AG10803 (cell line): Measurements from ENCODE around the gene CAMKMT.

Experiments used
- DNase-seq: peaks from one replicate; pipeline ENCODE4 v3.0.0; 2010; ENCODE audit warnings: low read depth
- H3K4me3 ChIP-seq: 2 replicates; pipeline ENCODE4 v1.5.1; 2011; ENCODE audit warnings: mild to moderate bottlenecking, low read length, control low read depth
- CTCF ChIP-seq: conservative IDR thresholded peaks from 2 replicates; pipeline ENCODE4 v1.5.1; 2011; ENCODE audit warnings: mild to moderate bottlenecking, low read length, control low read depth, inconsistent platforms

Gene CAMKMT

GRCh38 chr2:44747794-44748193 is 386.0 kb downstream of the CAMKMT start:
- DNase-seq = no peak
- H3K4me3 ChIP-seq = no peak overlapping the region
- TF ChIP-seq CTCF = no peak

- no peak for TF ChIP-seq CTCF
- no peak for DNase-seq
- H3K4me3 ChIP-seq = no peak overlapping the region
These were observed 390.2 kb downstream of the CAMKMT start for GRCh38 chr2:44751754-44752479.

- H3K4me3 ChIP-seq = no peak overlapping the region
- TF ChIP-seq CTCF = no peak
- DNase-seq = no peak
These were observed 391.0 kb downstream of the CAMKMT start for GRCh38 chr2:44752761-44753160.

- TF ChIP-seq CTCF = no peak
- DNase-seq = peak; percentile 85
These were observed 392.0 kb downstream of the CAMKMT start for GRCh38 chr2:44753552-44754285.

GRCh38 chr2:44758591-44758990 is 396.8 kb downstream of the CAMKMT start:
- no peak overlapping the region for H3K4me3 ChIP-seq
- no peak for TF ChIP-seq CTCF
- no peak for DNase-seq

More at GRCh38 chr2:44753552-44754285, 392.0 kb downstream of the CAMKMT start:
- H3K4me3 ChIP-seq = no peak overlapping the region

GRCh38 chr2:44759823-44760222 is 398.1 kb downstream of the CAMKMT start:
- TF ChIP-seq CTCF = no peak
- no peak for DNase-seq
- H3K4me3 ChIP-seq = no peak overlapping the region
